ENCODE results near the gene AGBL1.

Gene AGBL1

GRCh38 chr15:86247249-86247955, 167.7 kb downstream of the AGBL1 start:
- Mint-ChIP-seq H3K4me1 (ENCODE audit: low read depth in 2 of 2) (no peaks in the 10 kb centered on the region), H3K27me3 (peaks cover 2 to 10% of the 10 kb centered on the region in 2 donors), H3K9me3 (no peaks in the 10 kb centered on the region), H3K27ac (no peak overlapping the region), H3K36me3 (ENCODE audit: insufficient read depth) (no peaks in the 10 kb centered on the region), H3K4me3 (no peak overlapping the region)
- no peak for ATAC-seq (replicated peaks)
- DNase-seq: no peak

DNA sequence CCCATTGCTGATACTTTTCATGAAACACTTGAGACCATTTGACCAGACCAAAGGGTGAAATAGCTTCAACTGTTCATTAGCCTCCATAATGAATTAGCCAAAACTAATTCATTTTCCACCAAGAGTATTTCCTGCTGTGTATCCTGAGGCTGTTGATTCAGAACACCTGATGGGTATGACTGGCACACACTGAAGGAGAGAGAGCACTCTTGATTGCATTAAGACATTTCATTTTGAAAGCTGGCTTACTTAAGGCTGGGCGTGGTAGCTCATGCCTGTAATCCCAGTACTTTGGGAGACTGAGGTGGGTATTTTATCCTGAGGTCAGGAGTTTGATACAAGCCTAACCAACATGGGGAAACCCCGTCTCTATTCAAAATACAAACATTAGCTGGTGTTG, 175.6 kb downstream of the AGBL1 start:
- Mint-ChIP-seq H3K27ac (no peak overlapping the region), H3K4me1 (ENCODE audit: low read depth in 2 of 2) (no peaks in the 10 kb centered on the region), H3K9me3 (no peaks in the 10 kb centered on the region), H3K4me3 (no peak overlapping the region), H3K27me3 (peaks cover 6 to 16% of the 10 kb centered on the region in 2 donors), H3K36me3 (ENCODE audit: insufficient read depth) (no peaks in the 10 kb centered on the region)
- no peak for DNase-seq
- no peak for ATAC-seq (replicated peaks)

GRCh38 chr15:86256628-86257027, 177.0 kb downstream of the AGBL1 start:
- ATAC-seq (replicated peaks): no peak
- Mint-ChIP-seq H3K4me1 (ENCODE audit: low read depth in 2 of 2) (no peaks in the 10 kb centered on the region), H3K4me3 (no peak overlapping the region), H3K9me3 (no peaks in the 10 kb centered on the region), H3K27me3 (peaks cover 6 to 16% of the 10 kb centered on the region in 2 donors), H3K27ac (no peak overlapping the region), H3K36me3 (ENCODE audit: insufficient read depth) (no peaks in the 10 kb centered on the region)
- no peak for DNase-seq

DNA sequence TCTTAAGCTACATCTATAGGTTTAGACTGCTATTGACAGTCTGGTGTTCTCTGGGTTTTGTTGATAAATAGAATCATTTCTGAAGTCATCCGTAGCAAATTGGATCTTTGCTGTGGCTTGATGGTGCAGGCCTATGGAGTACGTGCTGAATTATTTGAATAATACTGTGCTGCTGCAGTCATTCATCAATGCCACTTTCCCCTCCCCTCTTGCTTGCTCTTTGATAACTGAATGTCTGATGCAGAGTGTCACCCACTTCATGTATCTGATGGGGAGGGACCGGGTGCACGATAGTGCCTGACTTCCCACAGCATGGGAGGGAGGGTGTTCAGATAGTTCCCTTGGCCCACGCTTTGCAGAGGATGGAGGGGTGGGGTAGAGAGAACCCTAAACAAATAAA, 179.9 kb downstream of the AGBL1 start:
- Mint-ChIP-seq H3K4me3 (no peak overlapping the region), H3K4me1 (ENCODE audit: low read depth in 2 of 2) (no peaks in the 10 kb centered on the region), H3K27me3 (peaks cover 0 to 7% of the 10 kb centered on the region in 2 donors), H3K9me3 (no peaks in the 10 kb centered on the region), H3K27ac (no peak overlapping the region), H3K36me3 (ENCODE audit: insufficient read depth) (no peaks in the 10 kb centered on the region)
- DNase-seq (no peak), ATAC-seq (replicated peaks) (no peak)

GRCh38 chr15:86263230-86263629, 183.6 kb downstream of the AGBL1 start:
- no peak for DNase-seq
- Mint-ChIP-seq H3K9me3 (no peaks in the 10 kb centered on the region), H3K4me1 (ENCODE audit: low read depth in 2 of 2) (no peaks in the 10 kb centered on the region), H3K4me3 (no peak overlapping the region), H3K27me3 (peaks cover 5 to 22% of the 10 kb centered on the region in 2 donors), H3K36me3 (ENCODE audit: insufficient read depth) (no peaks in the 10 kb centered on the region), H3K27ac (no peak overlapping the region)
- no peak for ATAC-seq (replicated peaks)

GRCh38 chr15:86266896-86267484, 187.3 kb downstream of the AGBL1 start:
- H3K9me3 Mint-ChIP-seq: no peaks in the 10 kb centered on the region
- no peak overlapping the region for H3K27ac Mint-ChIP-seq
- H3K36me3 Mint-ChIP-seq (ENCODE audit: insufficient read depth): no peaks in the 10 kb centered on the region
- peaks cover 23 to 25% of the 10 kb centered on the region in 2 donors for H3K27me3 Mint-ChIP-seq
- DNase-seq: no peak
- H3K4me1 Mint-ChIP-seq (ENCODE audit: low read depth in 2 of 2): no peaks in the 10 kb centered on the region
- no peak for ATAC-seq (replicated peaks)
- no peak overlapping the region for H3K4me3 Mint-ChIP-seq

DNA sequence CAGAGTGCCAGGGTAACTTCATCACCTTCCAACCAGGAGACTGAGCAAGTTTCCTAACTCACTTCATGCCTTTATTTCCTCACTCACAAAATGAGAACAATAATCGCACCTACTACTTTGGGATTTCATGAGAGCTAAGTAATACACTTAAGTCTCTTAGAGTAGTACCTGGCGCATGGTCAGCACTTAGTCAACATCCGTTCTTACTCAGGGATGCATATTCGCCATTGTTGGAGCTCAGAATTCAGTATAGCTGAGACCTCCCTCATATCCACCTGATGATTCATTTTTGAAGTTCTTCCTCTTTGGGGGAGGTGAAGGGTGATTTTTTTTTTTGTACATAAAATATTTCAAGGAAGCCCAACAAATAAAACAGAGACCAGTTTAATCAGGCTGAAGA, 188.2 kb downstream of the AGBL1 start:
- H3K27ac Mint-ChIP-seq: no peak overlapping the region
- H3K4me3 Mint-ChIP-seq: no peak overlapping the region
- no peak for ATAC-seq (replicated peaks)
- peaks cover 23 to 26% of the 10 kb centered on the region in 2 donors for H3K27me3 Mint-ChIP-seq
- H3K4me1 Mint-ChIP-seq (ENCODE audit: low read depth in 2 of 2): no peaks in the 10 kb centered on the region
- H3K9me3 Mint-ChIP-seq: no peaks in the 10 kb centered on the region
- no peaks in the 10 kb centered on the region for H3K36me3 Mint-ChIP-seq (ENCODE audit: insufficient read depth)
- no peak for DNase-seq

GRCh38 chr15:86268558-86268957, 188.9 kb downstream of the AGBL1 start:
- Mint-ChIP-seq H3K36me3 (ENCODE audit: insufficient read depth) (no peaks in the 10 kb centered on the region), H3K4me3 (no peak overlapping the region), H3K4me1 (ENCODE audit: low read depth in 2 of 2) (no peaks in the 10 kb centered on the region), H3K9me3 (no peaks in the 10 kb centered on the region), H3K27ac (no peak overlapping the region), H3K27me3 (peaks cover 23 to 26% of the 10 kb centered on the region in 2 donors)
- DNase-seq (no peak), ATAC-seq (replicated peaks) (no peak)

DNA sequence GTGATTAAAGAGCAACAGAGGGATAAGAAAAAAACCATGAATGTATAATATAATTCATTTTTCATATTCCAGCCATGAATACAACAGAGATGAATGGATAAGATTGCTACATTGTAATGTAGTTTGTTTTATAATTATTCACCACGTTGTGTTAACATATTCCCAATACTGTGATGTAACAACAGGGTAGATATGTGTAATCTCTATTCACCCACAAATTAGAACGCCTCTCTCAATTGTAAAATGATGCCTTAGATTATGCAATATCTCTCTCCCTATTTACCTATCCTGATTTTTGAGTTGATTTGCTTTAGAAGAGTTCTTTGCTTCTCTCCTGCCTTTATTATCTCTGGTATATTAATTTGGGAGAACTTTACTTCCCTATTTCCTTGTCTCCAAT, 193.6 kb downstream of the AGBL1 start:
- Mint-ChIP-seq H3K9me3 (no peaks in the 10 kb centered on the region), H3K27me3 (peaks cover 19% of the 10 kb centered on the region in 2 donors), H3K36me3 (ENCODE audit: insufficient read depth) (no peaks in the 10 kb centered on the region), H3K4me3 (no peak overlapping the region), H3K27ac (no peak overlapping the region), H3K4me1 (ENCODE audit: low read depth in 2 of 2) (no peaks in the 10 kb centered on the region)
- no peak for ATAC-seq (replicated peaks)
- DNase-seq: no peak

DNA sequence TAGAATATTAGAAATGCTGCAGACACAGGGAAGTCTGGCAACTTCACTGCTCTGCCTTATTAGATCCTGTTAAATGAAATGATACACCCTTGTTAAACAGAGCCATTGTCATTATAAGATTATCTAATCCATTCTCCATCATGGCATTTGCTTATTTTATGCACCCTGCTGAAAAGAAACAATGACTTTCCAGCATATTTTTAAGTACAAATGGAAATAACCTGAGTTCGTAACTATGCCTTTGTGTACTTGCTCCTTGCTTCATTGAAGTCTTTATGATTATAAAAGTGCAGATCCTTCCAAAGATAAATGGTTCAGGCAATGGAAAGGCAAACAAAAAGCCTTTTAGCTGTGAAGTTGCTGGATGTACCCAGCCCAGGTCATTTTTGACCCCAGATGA, 195.7 kb downstream of the AGBL1 start:
- peaks cover 14 to 19% of the 10 kb centered on the region in 2 donors for H3K27me3 Mint-ChIP-seq
- H3K9me3 Mint-ChIP-seq: no peaks in the 10 kb centered on the region
- no peak overlapping the region for H3K4me3 Mint-ChIP-seq
- no peak overlapping the region for H3K27ac Mint-ChIP-seq
- ATAC-seq (replicated peaks) (no peak), DNase-seq (no peak)
- no peaks in the 10 kb centered on the region for H3K36me3 Mint-ChIP-seq (ENCODE audit: insufficient read depth)
- no peaks in the 10 kb centered on the region for H3K4me1 Mint-ChIP-seq (ENCODE audit: low read depth in 2 of 2)

GRCh38 chr15:86278586-86278985, 198.9 kb downstream of the AGBL1 start:
- no peaks in the 10 kb centered on the region for H3K9me3 Mint-ChIP-seq
- no peaks in the 10 kb centered on the region for H3K4me1 Mint-ChIP-seq (ENCODE audit: low read depth in 2 of 2)
- ATAC-seq (replicated peaks) (no peak), DNase-seq (no peak)
- H3K4me3 Mint-ChIP-seq: no peak overlapping the region
- H3K36me3 Mint-ChIP-seq (ENCODE audit: insufficient read depth): no peaks in the 10 kb centered on the region
- H3K27ac Mint-ChIP-seq: no peak overlapping the region
- H3K27me3 Mint-ChIP-seq: peaks cover 6 to 7% of the 10 kb centered on the region in 2 donors

- ATAC-seq (replicated peaks) (no peak), DNase-seq (no peak)
- Mint-ChIP-seq H3K4me1 (ENCODE audit: low read depth in 2 of 2) (no peaks in the 10 kb centered on the region), H3K27ac (no peak overlapping the region), H3K9me3 (no peaks in the 10 kb centered on the region), H3K27me3 (peaks cover 0 to 12% of the 10 kb centered on the region in 2 donors), H3K4me3 (no peak overlapping the region), H3K36me3 (ENCODE audit: insufficient read depth) (no peaks in the 10 kb centered on the region)
Observed at GRCh38 chr15:86284635-86285034, 205.0 kb downstream of the AGBL1 start.

GRCh38 chr15:86295511-86295910, 215.8 kb downstream of the AGBL1 start:
- Mint-ChIP-seq H3K27ac (no peak overlapping the region), H3K27me3 (peaks cover 29 to 30% of the 10 kb centered on the region in 2 donors), H3K36me3 (ENCODE audit: insufficient read depth) (no peaks in the 10 kb centered on the region), H3K4me1 (ENCODE audit: low read depth in 2 of 2) (no peaks in the 10 kb centered on the region), H3K4me3 (no peak overlapping the region), H3K9me3 (no peaks in the 10 kb centered on the region)
- no peak for DNase-seq
- no peak for ATAC-seq (replicated peaks)

- Mint-ChIP-seq H3K4me1 (ENCODE audit: low read depth in 2 of 2) (no peaks in the 10 kb centered on the region), H3K27me3 (peaks cover 23 to 28% of the 10 kb centered on the region in 2 donors), H3K36me3 (ENCODE audit: insufficient read depth) (no peaks in the 10 kb centered on the region), H3K4me3 (no peak overlapping the region), H3K9me3 (no peaks in the 10 kb centered on the region), H3K27ac (no peak overlapping the region)
- ATAC-seq (replicated peaks) (no peak), DNase-seq (no peak)
Observed at GRCh38 chr15:86296769-86297168, 217.1 kb downstream of the AGBL1 start.

Data from effector memory CD8-positive, alpha-beta T cell (primary cell).